PC-3 (cell line): ENCODE data around the gene ZNF726. TPM values are rescaled to one million over a fixed set of nuclear protein-coding genes. Genes with fewer than 3 reads are reported as not detected.

Source experiments
- ATAC-seq: fragments of 200-7000 bp; cut with Tn5 transposase; 2 replicates; pipeline ENCODE4 v1.9.1; 2020; ENCODE audit warnings: mild to moderate bottlenecking, moderate library complexity
- BruUV-seq: library from RNA; stranded (reverse); fragments of 400-500 nt; replicated peaks from 2 replicates; lab custom pipeline; 2021; lab: Mats Ljungman, UMichigan
- CTCF ChIA-PET: fragments of 300-600 bp; sonication (Branson Sonifier 250); formaldehyde crosslinking; loops from one replicate; lab custom pipeline; 2022; ENCODE audit warnings: antibody characterized with exemption; lab: Charles Lee
- POLR2A ChIA-PET: fragments of 300-600 bp; sonication (Branson Sonifier 250); formaldehyde crosslinking; loops from one replicate; lab custom pipeline; 2022; ENCODE audit warnings: antibody characterized with exemption; ENCODE audit not compliant: unreplicated experiment; lab: Charles Lee
- DNase-seq: peaks from one replicate; pipeline ENCODE4 v3.0.0-alpha.2; 2015
- H2AFZ ChIP-seq: fragments of 300-600 bp; sonication (generic); 2 replicates; pipeline ENCODE4 v1.6.0; 2016; ENCODE audit warnings: antibody characterized with exemption, low read length
- H3F3A ChIP-seq: fragments of 300-600 bp; sonication (generic); one replicate; pipeline ENCODE4 v1.6.0; 2017; ENCODE audit warnings: antibody characterized with exemption, low read length, control low read depth, mild to moderate bottlenecking; ENCODE audit not compliant: unreplicated experiment
- H3K27ac ChIP-seq: fragments of 300-600 bp; sonication (generic); 2 replicates; pipeline ENCODE4 v1.5.1; 2016; ENCODE audit warnings: mild to moderate bottlenecking, low read length
- H3K27me3 ChIP-seq: fragments of 300-600 bp; sonication (generic); 2 replicates; pipeline ENCODE4 v1.6.1; 2016; ENCODE audit warnings: low read length, mixed read lengths
- H3K36me3 ChIP-seq: fragments of 300-600 bp; sonication (generic); 2 replicates; pipeline ENCODE4 v1.6.1; 2016; ENCODE audit warnings: low read depth, mixed run types, low read length, mixed read lengths
- H3K4me1 ChIP-seq: fragments of 300-600 bp; sonication (generic); 2 replicates; pipeline ENCODE4 v1.5.1; 2016; ENCODE audit warnings: low read length; ENCODE audit not compliant: insufficient read depth
- H3K4me2 ChIP-seq: fragments of 300-600 bp; sonication (generic); 2 replicates; pipeline ENCODE4 v1.6.0; 2016; ENCODE audit warnings: low read length
- H3K4me3 ChIP-seq: fragments of 300-600 bp; sonication (generic); 2 replicates; pipeline ENCODE4 v1.5.1; 2016; ENCODE audit warnings: mild to moderate bottlenecking, low read length, mixed read lengths
- H3K79me2 ChIP-seq: fragments of 300-600 bp; sonication (generic); 2 replicates; pipeline ENCODE4 v1.6.1; 2017; ENCODE audit warnings: low read length, mixed read lengths
- H3K9ac ChIP-seq: fragments of 300-600 bp; sonication (generic); 2 replicates; pipeline ENCODE4 v1.6.0; 2016; ENCODE audit warnings: mild to moderate bottlenecking, low read length
- H3K9me2 ChIP-seq: fragments of 300-600 bp; sonication (generic); replicated peaks from 2 replicates; pipeline ENCODE4 v1.6.1; 2016; ENCODE audit warnings: mixed run types, low read length, mixed read lengths
- H3K9me3 ChIP-seq: fragments of 300-600 bp; sonication (generic); 2 replicates; pipeline ENCODE4 v1.6.1; 2016; ENCODE audit warnings: low read length, mixed read lengths
- H4K20me1 ChIP-seq: fragments of 300-600 bp; sonication (generic); 2 replicates; pipeline ENCODE4 v1.6.1; 2016; ENCODE audit warnings: low read length, mixed read lengths
- EZH2 ChIP-seq: fragments of 300-600 bp; sonication (generic); IDR thresholded peaks from one replicate; pipeline ENCODE4 v1.6.1; 2017; ENCODE audit warnings: antibody characterized with exemption, mild to moderate bottlenecking, low read length; ENCODE audit not compliant: unreplicated experiment
- EZH2phosphoT487 ChIP-seq: fragments of 300-600 bp; sonication (generic); IDR thresholded peaks from 2 replicates; pipeline ENCODE4 v1.6.1; 2018; ENCODE audit warnings: mild to moderate bottlenecking, antibody characterized with exemption, low read length, borderline replicate concordance
- intact Hi-C: fragments of 100-400 bp; cut with micrococcal nuclease; formaldehyde crosslinking; loops from 2 replicates; pipeline ENCODE4 v1.9.0; 2023
- total RNA-seq: library from RNA; depleted of rRNA; stranded (reverse); fragments of >200 nt; gene quantifications from 2 replicates; pipeline ENCODE4 v1.2.3, GENCODE V29; 2014
- TF ChIP-seq, protein P1 (sequence below): fragments of 300-600 bp; sonication (generic); conservative IDR thresholded peaks from 2 replicates; pipeline ENCODE4 v1.5.1; 2017; ENCODE audit warnings: antibody characterized with exemption, low read depth, mild to moderate bottlenecking, low read length

ZNF726 gene
- total RNA-seq, 1 experiment from 2014 or later, result 12.7 TPM

DNA sequence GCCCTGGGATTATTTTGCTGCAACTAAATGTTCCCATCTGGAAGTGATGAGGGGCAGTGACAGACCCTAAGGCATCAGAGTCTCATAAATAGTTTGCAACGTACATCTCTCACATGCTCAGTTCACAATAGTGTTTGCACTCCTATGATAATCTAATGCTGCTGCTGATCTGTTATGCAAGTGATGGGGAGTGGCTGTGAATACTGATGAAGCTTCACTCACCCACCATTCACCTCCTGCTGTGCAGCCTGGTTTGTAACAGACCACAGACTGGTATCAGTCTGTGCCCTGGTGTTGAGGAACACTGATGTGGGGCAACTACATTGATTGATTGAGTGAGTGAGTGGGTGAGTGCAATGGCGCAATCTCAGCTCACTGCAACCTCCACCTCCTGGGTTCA lies 54.9 kb downstream of the ZNF726 start:
- Histone ChIP-seq H4K20me1 (no peaks in the 10 kb centered on the region), H2AFZ (no peak overlapping the region), H3K9me3 (no peaks in the 10 kb centered on the region), H3K4me1 (no peaks in the 10 kb centered on the region), H3K9me2 (no peaks in the 10 kb centered on the region), H3K4me3 (no peak overlapping the region), H3K36me3 (no peaks in the 10 kb centered on the region), H3K27ac (no peak overlapping the region), H3K79me2 (no peaks in the 10 kb centered on the region), H3K27me3 (no peaks in the 10 kb centered on the region), H3K4me2 (no peak overlapping the region), H3K9ac (no peak overlapping the region), H3F3A (no peaks in the 10 kb centered on the region)
- intact Hi-C loops, result no loop called here
- ATAC-seq (no peak), DNase-seq (no peak)
- ChIA-PET POLR2A (no interaction called here), CTCF (no interaction called here)
- TF ChIP-seq EZH2 (no peak), EZH2phosphoT487 (no peak)
- TF ChIP-seq, protein P1, sequence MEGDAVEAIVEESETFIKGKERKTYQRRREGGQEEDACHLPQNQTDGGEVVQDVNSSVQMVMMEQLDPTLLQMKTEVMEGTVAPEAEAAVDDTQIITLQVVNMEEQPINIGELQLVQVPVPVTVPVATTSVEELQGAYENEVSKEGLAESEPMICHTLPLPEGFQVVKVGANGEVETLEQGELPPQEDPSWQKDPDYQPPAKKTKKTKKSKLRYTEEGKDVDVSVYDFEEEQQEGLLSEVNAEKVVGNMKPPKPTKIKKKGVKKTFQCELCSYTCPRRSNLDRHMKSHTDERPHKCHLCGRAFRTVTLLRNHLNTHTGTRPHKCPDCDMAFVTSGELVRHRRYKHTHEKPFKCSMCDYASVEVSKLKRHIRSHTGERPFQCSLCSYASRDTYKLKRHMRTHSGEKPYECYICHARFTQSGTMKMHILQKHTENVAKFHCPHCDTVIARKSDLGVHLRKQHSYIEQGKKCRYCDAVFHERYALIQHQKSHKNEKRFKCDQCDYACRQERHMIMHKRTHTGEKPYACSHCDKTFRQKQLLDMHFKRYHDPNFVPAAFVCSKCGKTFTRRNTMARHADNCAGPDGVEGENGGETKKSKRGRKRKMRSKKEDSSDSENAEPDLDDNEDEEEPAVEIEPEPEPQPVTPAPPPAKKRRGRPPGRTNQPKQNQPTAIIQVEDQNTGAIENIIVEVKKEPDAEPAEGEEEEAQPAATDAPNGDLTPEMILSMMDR, result no peak
- no TSS peak for BruUV-seq

DNA sequence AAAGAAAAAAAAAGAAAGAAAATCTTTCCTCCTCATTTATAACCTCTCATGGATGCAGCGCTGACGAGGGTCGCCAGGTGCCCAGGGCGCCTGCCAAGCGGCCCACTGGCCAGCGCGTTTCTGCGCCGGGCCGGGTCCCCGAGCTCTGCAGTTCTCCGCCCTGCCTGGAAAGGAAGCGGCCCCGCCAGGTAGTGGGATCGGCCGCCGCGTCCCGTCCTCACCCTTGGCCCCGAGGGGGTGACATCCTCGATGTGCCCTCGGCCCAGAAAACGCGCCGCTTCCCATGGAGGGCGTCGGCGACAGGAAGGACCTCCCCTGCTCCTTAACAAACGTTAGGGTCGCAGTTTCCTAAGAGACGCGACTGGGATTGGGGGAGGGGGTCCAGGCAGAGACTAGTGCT lies 56.9 kb downstream of the ZNF726 start:
- no peak overlapping the region for H3K4me2 ChIP-seq
- H3K4me1 ChIP-seq, result no peaks in the 10 kb centered on the region
- TF ChIP-seq EZH2, result no peak
- TF ChIP-seq, protein P1, result no peak
- no peak for TF ChIP-seq EZH2phosphoT487
- CTCF ChIA-PET, result no interaction called here
- no peaks in the 10 kb centered on the region for H3K27me3 ChIP-seq
- no peaks in the 10 kb centered on the region for H3F3A ChIP-seq
- H3K4me3 ChIP-seq, result no peak overlapping the region
- intact Hi-C loops, result no loop called here
- H3K27ac ChIP-seq, result no peak overlapping the region
- H3K9me2 ChIP-seq, result no peaks in the 10 kb centered on the region
- H3K9me3 ChIP-seq, result no peaks in the 10 kb centered on the region
- BruUV-seq, result no TSS peak
- ATAC-seq (no peak), DNase-seq (no peak)
- POLR2A ChIA-PET, result no interaction called here
- no peak overlapping the region for H2AFZ ChIP-seq
- no peaks in the 10 kb centered on the region for H3K36me3 ChIP-seq
- no peaks in the 10 kb centered on the region for H4K20me1 ChIP-seq
- H3K9ac ChIP-seq, result no peak overlapping the region
- no peaks in the 10 kb centered on the region for H3K79me2 ChIP-seq

DNA sequence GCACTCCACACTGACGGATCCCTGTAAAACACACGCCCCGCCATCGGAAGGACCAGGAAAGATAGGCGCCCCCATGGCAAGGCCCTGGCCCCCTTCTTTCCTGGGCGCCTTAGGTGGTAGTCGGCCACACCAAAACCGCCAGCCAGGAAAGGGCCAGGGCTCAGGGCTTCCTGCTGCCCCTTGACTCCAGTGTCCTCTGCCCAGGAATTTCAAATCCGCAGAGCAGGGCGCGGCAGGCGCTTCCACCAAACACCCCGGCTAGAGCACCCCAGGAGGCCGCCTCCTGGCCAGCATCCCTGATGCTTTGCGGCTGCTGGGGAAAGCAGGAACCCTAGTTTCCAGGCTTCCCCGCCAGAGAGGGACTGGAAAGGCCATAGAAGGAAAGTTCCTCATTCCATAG lies 57.5 kb downstream of the ZNF726 start:
- POLR2A ChIA-PET, result no interaction called here
- Histone ChIP-seq H3K9me2 (no peaks in the 10 kb centered on the region), H3F3A (no peaks in the 10 kb centered on the region), H3K4me3 (no peak overlapping the region), H3K9ac (no peak overlapping the region), H3K4me1 (no peaks in the 10 kb centered on the region), H4K20me1 (no peaks in the 10 kb centered on the region), H3K27me3 (no peaks in the 10 kb centered on the region), H3K4me2 (no peak overlapping the region), H3K36me3 (no peaks in the 10 kb centered on the region), H3K9me3 (no peaks in the 10 kb centered on the region), H3K79me2 (no peaks in the 10 kb centered on the region), H2AFZ (no peak overlapping the region), H3K27ac (no peak overlapping the region)
- no peak for TF ChIP-seq EZH2phosphoT487
- no peak for TF ChIP-seq EZH2
- TF ChIP-seq, protein P1, result no peak
- DNase-seq (no peak), ATAC-seq (no peak)
- intact Hi-C loops, result no loop called here
- CTCF ChIA-PET, result no interaction called here
- no TSS peak for BruUV-seq
